GM19043 (cell line): Measurements from ENCODE around the gene EGFR.

ENCODE experiments used
- ATAC-seq: cut with Tn5 transposase; IDR thresholded peaks from one replicate; pipeline ENCODE4 v1.9.1; 2021; ENCODE audit warnings: low read depth; ENCODE audit not compliant: unreplicated experiment

EGFR gene

GRCh38 chr7:55255496-55256445 lies 237.0 kb downstream of the EGFR start:
- ATAC-seq: peak; percentile 86

- ATAC-seq: no peak
Observed at GRCh38 chr7:55258631-55259030, 239.8 kb downstream of the EGFR start.

- no peak for ATAC-seq
Observed at GRCh38 chr7:55260171-55260570, 241.4 kb downstream of the EGFR start.

- ATAC-seq: no peak
Observed at GRCh38 chr7:55260676-55261385, 242.0 kb downstream of the EGFR start.
